Loucy (cell line): Measurements from ENCODE around the gene ZNF282.

Experiments
- CTCF ChIP-seq: fragments of 200-600 bp; sonication (generic); conservative IDR thresholded peaks from 2 replicates; pipeline ENCODE4 v1.5.1; 2014; ENCODE audit warnings: mild to moderate bottlenecking, antibody characterized with exemption, low read length
- EZH2phosphoT487 ChIP-seq: fragments of 200-600 bp; IDR thresholded peaks from 2 replicates; pipeline ENCODE4 v1.6.1; 2018; ENCODE audit warnings: antibody characterized with exemption, mild to moderate bottlenecking, moderate library complexity, borderline replicate concordance

DNA sequence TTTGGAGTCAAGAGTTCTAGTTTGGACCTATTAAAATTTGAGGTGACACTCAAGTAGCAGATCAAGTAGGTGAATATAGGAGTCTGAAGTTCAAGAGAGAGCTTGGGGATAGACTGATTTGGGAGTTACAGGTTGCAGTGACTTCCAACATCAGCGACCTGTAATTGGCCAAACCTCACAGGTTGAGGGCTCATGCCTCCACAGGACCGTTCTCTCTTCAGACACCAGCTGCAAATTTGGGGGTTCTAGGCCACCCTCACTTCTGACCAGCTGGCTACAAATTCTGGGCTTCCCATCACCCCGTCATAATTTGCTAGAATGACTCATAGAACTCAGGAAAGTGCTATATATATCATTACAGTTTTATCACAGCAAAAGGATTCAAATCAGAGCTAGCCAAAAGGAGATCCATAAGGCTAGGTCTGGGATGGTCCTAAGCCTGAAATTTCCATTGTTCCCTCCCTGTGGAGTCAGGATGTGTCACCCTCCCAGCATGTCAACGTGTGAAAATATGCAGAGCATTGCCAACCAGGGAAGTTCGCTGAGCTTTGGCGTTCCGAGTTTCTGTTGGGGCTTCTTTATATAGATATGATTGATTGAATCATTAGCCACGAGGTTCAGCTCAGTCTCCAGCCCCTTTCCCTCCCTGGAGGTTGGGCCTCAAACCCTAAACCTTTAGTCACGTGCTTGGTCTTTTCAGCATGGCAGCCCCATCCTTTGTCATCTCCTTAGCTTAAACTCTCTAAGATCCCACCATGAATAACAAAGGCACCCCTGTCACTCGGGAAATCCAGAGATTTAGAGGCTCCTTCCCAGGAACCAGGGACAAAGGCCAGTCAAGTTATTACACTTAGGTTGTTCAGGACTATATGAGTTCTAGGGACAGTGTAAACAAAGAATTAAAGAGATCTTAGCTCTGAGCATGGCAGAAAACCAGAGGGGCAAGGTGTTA lies 23.4 kb downstream of the ZNF282 start:
- TF ChIP-seq CTCF, result no peak
- TF ChIP-seq EZH2phosphoT487, result no peak
